OCI-LY3 (cell line): ENCODE results near the gene ANKRD13A.

Experiments used
- CTCF ChIP-seq: fragments of 200-600, 300-600 bp; sonication (generic); IDR thresholded peaks from 2 replicates; pipeline ENCODE4 v1.5.1; 2014; ENCODE audit warnings: antibody characterized with exemption, low read length, low read depth
- EZH2phosphoT487 ChIP-seq: fragments of 200-600 bp; shearing (Covaris generic); IDR thresholded peaks from 2 replicates; pipeline ENCODE4 v1.6.1; 2018; ENCODE audit warnings: antibody characterized with exemption, mixed run types, low read depth

GRCh38 chr12:110024051-110024450, 24.8 kb downstream of the ANKRD13A start:
- TF ChIP-seq CTCF: no peak
- no peak for TF ChIP-seq EZH2phosphoT487
